ENCODE results near the gene KRTAP5-7. TPM values are rescaled to one million over a fixed set of nuclear protein-coding genes. Genes with fewer than 3 reads are reported as not detected.

Gene KRTAP5-7
- total and polyA plus RNA-seq, 2 of the 8 experiments (the other 6 are each of a cell fraction or from before 2014, with no cell fraction given), result not detected

- ChIA-PET POLR2A (ENCODE audit: partially characterized antibody) (interaction anchor here (0.6 kb wide), 1 partner anchor 136 kb away, joined by 4 read pairs; no protein-coding TSS in a partner anchor), CTCF (ENCODE audit: partially characterized antibody) (interaction anchor here (2.1 kb wide), 1 partner anchor 9 kb away, joined by 4 read pairs; no protein-coding TSS in a partner anchor)
- Histone ChIP-seq H3K27me3 (replicated peaks in 1 of 4; ENCODE audit: control insufficient read depth in 3 of 4, extremely low read depth in 1 of 4, insufficient read depth in 3 of 4, low read length in 3 of 4) (no peaks in the 10 kb centered on the region), H2BK120ac (replicated peaks; ENCODE audit: low read depth, low read length) (no peak overlapping the region), H3K14ac (ENCODE audit: insufficient read length) (no peak overlapping the region), H3K79me2 (ENCODE audit: control insufficient read depth in 1 of 2, insufficient read depth in 2 of 2, low read length in 2 of 2) (no peaks in the 10 kb centered on the region), H3K4me3 (ENCODE audit: extremely low read depth in 1 of 4, insufficient read depth in 2 of 4, low read depth in 3 of 4, low read length in 4 of 4) (no peak overlapping the region), H2BK20ac (ENCODE audit: low read length) (no peak overlapping the region), H2BK15ac (ENCODE audit: low read length) (no peak overlapping the region), H3K56ac (replicated peaks; ENCODE audit: insufficient read length, low read depth, low read length) (no peak overlapping the region), H3K23me2 (ENCODE audit: low read depth, low read length) (peaks cover 4% of the 10 kb centered on the region; the same call in 1 of the 2 replicates), H3K79me1 (ENCODE audit: low read depth, low read length) (no peaks in the 10 kb centered on the region), H2BK5ac (ENCODE audit: low read depth, low read length) (no peak overlapping the region), H3K4me1 (replicated peaks in 1 of 4; ENCODE audit: control insufficient read depth in 3 of 4, insufficient read depth in 4 of 4, low read length in 3 of 4) (no peaks in the 10 kb centered on the region), H3K23ac (ENCODE audit: insufficient read length) (no peak overlapping the region), H3K9me3 (ENCODE audit: insufficient read depth in 2 of 2, low read depth in 1 of 2, low read length in 1 of 2) (no peaks in the 10 kb centered on the region), H2AK5ac (ENCODE audit: low read depth, low read length) (no peak overlapping the region), H3K9ac (replicated peaks in 1 of 4; ENCODE audit: extremely low read depth in 1 of 4, low read depth in 3 of 4, low read length in 3 of 4) (no peak overlapping the region), H3K18ac (ENCODE audit: extremely low read depth, low read length) (no peak overlapping the region), H4K91ac (replicated peaks; ENCODE audit: insufficient read length, low read length) (no peak overlapping the region), H3K4me2 (ENCODE audit: insufficient read depth in 1 of 2, low read depth in 2 of 2, low read length in 2 of 2) (no peak overlapping the region), H3K36me3 (ENCODE audit: control insufficient read depth in 2 of 4, insufficient read depth in 4 of 4, low read length in 3 of 4) (peaks cover 0 to 17% (median 8%) of the 10 kb centered on the region in 4 experiments; a peak in 4 of 8 replicates), H4K5ac (ENCODE audit: insufficient read length, low read depth, low read length) (no peak overlapping the region), H2AFZ (ENCODE audit: low read length) (no peak overlapping the region), H4K8ac (ENCODE audit: extremely low read depth, insufficient read depth, low read length) (peak overlapping the region; percentile 71; the same call in 1 of the 2 replicates), H2BK12ac (ENCODE audit: low read depth, low read length) (no peak overlapping the region), H4K20me1 (replicated peaks in 1 of 2; ENCODE audit: control insufficient read depth in 1 of 2, insufficient read depth in 2 of 2, low read length in 2 of 2) (peaks cover 0 to 14% of the 10 kb centered on the region in 2 experiments), H3K27ac (ENCODE audit: low read depth, low read length) (no peak overlapping the region), H3K4ac (replicated peaks; ENCODE audit: insufficient read length, low read depth, low read length) (no peak overlapping the region)
- 93% methylated on average over 15 of the region's 15 CpGs; no CpG with 5 or more reads in 1 of the 2 experiments for WGBS, 2 experiments (ENCODE audit: extremely low coverage in 1 of 2, insufficient coverage in 1 of 2, insufficient read length in 1 of 2, insufficient replicate concordance in 2 of 2, low coverage in 1 of 2, low lambda C conversion rate in 2 of 2, missing lambda C conversion rate in 1 of 2)
- FAIRE-seq, result no peak
- peak in 1 of 2 experiments; percentile 33 for DNase-seq (ENCODE audit: low read depth in 1 of 2, low spot score in 2 of 2)
- no peak for TF ChIP-seq ZNF274 (IDR thresholded peaks at IDR 0.05; ENCODE audit: borderline replicate concordance, extremely low read depth, low read length)
- TF ChIP-seq KDM4A (IDR thresholded peaks at IDR 0.05; ENCODE audit: low read depth, low read length, severe bottlenecking), result no peak
- TF ChIP-seq YY1 (IDR thresholded peaks at IDR 0.05; ENCODE audit: low read depth, low read length), result no peak
Measured at GRCh38 chr11:71489311-71490043, 37.6 kb upstream of the KRTAP5-7 start.
